HT1080 (cell line): Measurements from ENCODE around the gene AMY2A. TPM values are rescaled to one million over a fixed set of nuclear protein-coding genes. Genes with fewer than 3 reads are reported as not detected.
"Not testable (repeated sequence)": the region's sequence is repeated elsewhere in the genome, so short reads cannot be mapped to it uniquely, and the experiment has no call there.

Experiments
- DNase-seq: peaks from one replicate; pipeline ENCODE4 v3.0.0-alpha.2; 2015; ENCODE audit warnings: low read depth
- polyA plus RNA-seq, 2 experiments: library from polyadenylated mRNA; depleted of rRNA; stranded (reverse); fragments of >200 nt; gene quantifications; 2 replicates each; pipeline ENCODE4 v1.2.3, GENCODE V29; 2015
- small RNA-seq: library from RNA; depleted of rRNA; stranded (forward); fragments of <200 nt; gene quantifications from one replicate; pipeline ENCODE3, GENCODE V24; 2014
- total RNA-seq: library from RNA; depleted of rRNA; stranded (reverse); fragments of >200 nt; shearing (Covaris generic); gene quantifications from 2 replicates; pipeline ENCODE4 v1.2.3, GENCODE V29; 2014; rRNA removed

The AMY2A gene
- not detected in 2 replicates for total RNA-seq
- not detected in 2 replicates for polyA plus RNA-seq (2015; cell fraction: cytosol; rRNA removed)
- polyA plus RNA-seq (2015; cell fraction: nucleus; rRNA removed): not detected in 2 replicates

- DNase-seq: not testable (repeated sequence)
Observed at GRCh38 chr1:103616994-103617477, at the start of gene AMY2A. Gene AMY2A (plus strand): TSS chr1:103617427. CDS start chr1:103617441, 14 bp downstream.

GRCh38 chr1:103569493-103569892, 47.7 kb upstream of the AMY2A start:
- DNase-seq: no peak

- DNase-seq: not testable (repeated sequence)
Observed at GRCh38 chr1:103571289-103571688, 45.9 kb upstream of the AMY2A start, which contains the start of gene AMY2B. Gene AMY2B (plus strand): TSS chr1:103571589. CDS start chr1:103571603, 14 bp downstream.

- DNase-seq: no peak
Observed at GRCh38 chr1:103576065-103576464, 41.2 kb upstream of the AMY2A start.

GRCh38 chr1:103576784-103577183, 40.4 kb upstream of the AMY2A start:
- not testable (repeated sequence) for DNase-seq

- no peak for DNase-seq
Observed at GRCh38 chr1:103582464-103582863, 34.8 kb upstream of the AMY2A start.

GRCh38 chr1:103583887-103584286, 33.3 kb upstream of the AMY2A start:
- DNase-seq: no peak

GRCh38 chr1:103584537-103584936, 32.7 kb upstream of the AMY2A start:
- no peak for DNase-seq

GRCh38 chr1:103602740-103603139, 14.5 kb upstream of the AMY2A start:
- not testable (repeated sequence) for DNase-seq

- DNase-seq: no peak
Observed at GRCh38 chr1:103616362-103616761, 865 bp upstream of the AMY2A start.

- DNase-seq: not testable (repeated sequence)
Observed at GRCh38 chr1:103627436-103627835, 10.2 kb downstream of the AMY2A start.

GRCh38 chr1:103641194-103641593, 24.0 kb downstream of the AMY2A start:
- DNase-seq: not testable (repeated sequence)

- not testable (repeated sequence) for DNase-seq
Observed at GRCh38 chr1:103643908-103644307, 26.7 kb downstream of the AMY2A start.

GRCh38 chr1:103650305-103650704, 33.1 kb downstream of the AMY2A start:
- not testable (repeated sequence) for DNase-seq

GRCh38 chr1:103650889-103651288, 33.7 kb downstream of the AMY2A start:
- not testable (repeated sequence) for DNase-seq

GRCh38 chr1:103654133-103654532, 36.9 kb downstream of the AMY2A start:
- not testable (repeated sequence) for DNase-seq

- not testable (repeated sequence) for DNase-seq
Observed at GRCh38 chr1:103655460-103655859, 38.2 kb downstream of the AMY2A start, which contains the start of gene AMY1A. Gene AMY1A (plus strand): TSS chr1:103655760. CDS start chr1:103656331, 571 bp downstream.

Small RNA genes lying within 50 kb of the gene (small RNA-seq; reads per million reads assigned to genes)
- gene AC105272.1: not detected

Other genes starting within 250 kb of the AMY2A start
- gene RNPC3, start 91.7 kb upstream of the AMY2A start, total RNA-seq: 4.1 and 7.4 TPM in 2 replicates
- 0.39 and 2.0 TPM in 2 replicates for gene AMY2B, start 45.8 kb upstream of the AMY2A start, total RNA-seq
- gene AMY1A, start 38.3 kb downstream of the AMY2A start, total RNA-seq: not detected in 2 replicates
- gene AMY1B, start 78.8 kb downstream of the AMY2A start, total RNA-seq: not detected in 2 replicates
- gene AMY1C, start 132.5 kb downstream of the AMY2A start, total RNA-seq: not detected in 2 replicates